Mesenchymal stem cell (in vitro differentiated cells and primary cell): ENCODE measurements around the gene GFOD2.

Experiments used
- DNase-seq: peaks from one replicate; pipeline ENCODE4 v3.0.0-alpha.2; 2013
- H2AFZ ChIP-seq: one replicate; pipeline ENCODE4 v1.6.1; 2013; ENCODE audit warnings: low read depth, mild to moderate bottlenecking, control low read depth, inconsistent platforms, low read length, moderate library complexity
- H2AK5ac ChIP-seq: 2 replicates; pipeline ENCODE4 v1.6.1; 2013; ENCODE audit warnings: low read length, moderate library complexity, mild to moderate bottlenecking, inconsistent platforms; ENCODE audit not compliant: severe bottlenecking
- H2BK120ac ChIP-seq: one replicate; pipeline ENCODE4 v1.6.1; 2013; ENCODE audit warnings: low read depth, mild to moderate bottlenecking, inconsistent platforms, low read length, moderate library complexity
- H2BK12ac ChIP-seq, 2 experiments: one replicate each; pipeline ENCODE4 v1.6.1; 2013; ENCODE audit warnings: inconsistent platforms in 2 of 2, low read length in 2 of 2, mild to moderate bottlenecking in 2 of 2, moderate library complexity in 2 of 2, control low read depth in 1 of 2
- H2BK15ac ChIP-seq: one replicate; pipeline ENCODE4 v1.6.1; 2013; ENCODE audit warnings: mild to moderate bottlenecking, low read depth, inconsistent platforms; ENCODE audit not compliant: poor library complexity, severe bottlenecking
- H2BK5ac ChIP-seq: 2 replicates; pipeline ENCODE4 v1.6.1; 2013; ENCODE audit warnings: low read depth, mild to moderate bottlenecking, low read length, control low read depth, inconsistent platforms; ENCODE audit not compliant: poor library complexity, severe bottlenecking
- H3K14ac ChIP-seq, 2 experiments: one replicate each; pipeline ENCODE4 v1.6.1; 2013; ENCODE audit warnings: inconsistent platforms in 2 of 2, low read length in 2 of 2, control low read depth in 1 of 2, mild to moderate bottlenecking in 1 of 2, moderate library complexity in 1 of 2
- H3K18ac ChIP-seq, 2 experiments: one replicate each; pipeline ENCODE4 v1.6.1; 2013; ENCODE audit warnings: inconsistent platforms in 2 of 2, low read length in 2 of 2, control low read depth in 1 of 2, low read depth in 1 of 2, mild to moderate bottlenecking in 1 of 2
- H3K23ac ChIP-seq, 2 experiments: one replicate each; pipeline ENCODE4 v1.6.1; 2013; ENCODE audit warnings: inconsistent platforms in 2 of 2, low read length in 2 of 2, mild to moderate bottlenecking in 2 of 2, moderate library complexity in 2 of 2, control low read depth in 1 of 2
- H3K27ac ChIP-seq: 2 replicates; pipeline ENCODE4 v1.5.1; 2013; ENCODE audit warnings: mild to moderate bottlenecking, moderate library complexity, low read length, control low read depth, inconsistent platforms; ENCODE audit not compliant: poor library complexity, severe bottlenecking
- H3K27me3 ChIP-seq, 2 experiments: 2 replicates each; pipeline versions ENCODE4 v1.6.1 to v1.7.0; 2013; ENCODE audit warnings: low read length in 2 of 2, mild to moderate bottlenecking in 2 of 2, moderate library complexity in 2 of 2, control low read depth in 1 of 2, inconsistent platforms in 1 of 2; ENCODE audit not compliant: control insufficient read depth in 1 of 2, insufficient read depth in 1 of 2
- H3K36me3 ChIP-seq, 2 experiments: 2 replicates each; pipeline versions ENCODE4 v1.6.1 to v1.7.0; 2013; ENCODE audit warnings: low read length in 2 of 2, control low read depth in 1 of 2, inconsistent platforms in 1 of 2, low read depth in 1 of 2, mild to moderate bottlenecking in 1 of 2; ENCODE audit not compliant: insufficient read depth in 2 of 2, control insufficient read depth in 1 of 2
- H3K4ac ChIP-seq, 2 experiments: one replicate each; pipeline ENCODE4 v1.6.1; 2013; ENCODE audit warnings: inconsistent platforms in 2 of 2, low read length in 2 of 2, mild to moderate bottlenecking in 2 of 2, moderate library complexity in 2 of 2, control low read depth in 1 of 2, low read depth in 1 of 2
- H3K4me1 ChIP-seq: 2 replicates; pipeline ENCODE4 v1.6.1; 2013; ENCODE audit warnings: low read depth, low read length, control low read depth; ENCODE audit not compliant: control insufficient read depth, insufficient read depth
- H3K4me2 ChIP-seq: 2 replicates; pipeline ENCODE4 v1.6.1; 2013; ENCODE audit warnings: low read length, mild to moderate bottlenecking, inconsistent platforms; ENCODE audit not compliant: poor library complexity, severe bottlenecking
- H3K4me3 ChIP-seq, 2 experiments: 2 replicates each; pipeline versions ENCODE4 v1.5.1 to v1.7.0; 2013; ENCODE audit warnings: low read length in 2 of 2, mild to moderate bottlenecking in 2 of 2, control low read depth in 1 of 2, low read depth in 1 of 2; ENCODE audit not compliant: insufficient read depth in 1 of 2
- H3K79me1 ChIP-seq: replicated peaks from 2 replicates; pipeline ENCODE4 v1.6.1; 2013; ENCODE audit warnings: mild to moderate bottlenecking, control low read depth, low read length, inconsistent platforms; ENCODE audit not compliant: poor library complexity, severe bottlenecking
- H3K9ac ChIP-seq: 2 replicates; pipeline ENCODE4 v1.7.0; 2013; ENCODE audit warnings: mild to moderate bottlenecking, low read length, moderate library complexity
- H3K9me3 ChIP-seq: 2 replicates; pipeline ENCODE4 v1.7.0; 2013; ENCODE audit warnings: mild to moderate bottlenecking, low read length; ENCODE audit not compliant: control insufficient read depth
- H4K8ac ChIP-seq: one replicate; pipeline ENCODE4 v1.6.1; 2013; ENCODE audit warnings: inconsistent platforms, mild to moderate bottlenecking, low read length, moderate library complexity
- H4K91ac ChIP-seq: one replicate; pipeline ENCODE4 v1.6.1; 2013; ENCODE audit warnings: mild to moderate bottlenecking, low read length, inconsistent platforms
- WGBS: methylation state at CpG from one replicate; pipeline ENCODE4 v1.1.7; 2013; ENCODE audit warnings: mixed read lengths; 5-methylcytosine and 5-hydroxymethylcytosine counted together

Gene GFOD2

GRCh38 chr16:67664258-67664657, 54.9 kb downstream of the GFOD2 start:
- Histone ChIP-seq H2AFZ (no peak overlapping the region), H3K18ac (no peak overlapping the region), H4K91ac (no peak overlapping the region), H2BK15ac (no peak overlapping the region), H3K27me3 (no peaks in the 10 kb centered on the region), H3K79me1 (peaks cover 6% of the 10 kb centered on the region), H3K4me2 (no peak overlapping the region), H3K27ac (no peak overlapping the region), H3K4ac (no peak overlapping the region), H3K36me3 (peaks cover 25 to 27% of the 10 kb centered on the region in 2 experiments), H3K4me3 (no peak overlapping the region), H2AK5ac (no peak overlapping the region), H3K9ac (no peak overlapping the region), H2BK120ac (no peak overlapping the region), H4K8ac (no peak overlapping the region), H3K14ac (no peak overlapping the region), H2BK5ac (no peak overlapping the region), H3K9me3 (no peaks in the 10 kb centered on the region), H2BK12ac (no peak overlapping the region), H3K23ac (no peak overlapping the region), H3K4me1 (peaks cover 33% of the 10 kb centered on the region)
- DNase-seq, result no peak
- 94% methylated on average over 4 of the region's 4 CpGs for WGBS

- Histone ChIP-seq H2BK5ac (no peak overlapping the region), H4K91ac (no peak overlapping the region), H3K9me3 (no peaks in the 10 kb centered on the region), H3K27ac (no peak overlapping the region), H3K79me1 (peaks cover 9% of the 10 kb centered on the region), H3K4me3 (no peak overlapping the region), H2BK120ac (no peak overlapping the region), H3K27me3 (no peaks in the 10 kb centered on the region), H3K14ac (no peak overlapping the region), H3K4me2 (no peak overlapping the region), H3K9ac (no peak overlapping the region), H2AFZ (no peak overlapping the region), H2BK12ac (no peak overlapping the region), H3K4ac (no peak overlapping the region), H4K8ac (no peak overlapping the region), H2AK5ac (no peak overlapping the region), H2BK15ac (no peak overlapping the region), H3K4me1 (peaks cover 37% of the 10 kb centered on the region), H3K23ac (no peak overlapping the region), H3K36me3 (peaks cover 25 to 29% of the 10 kb centered on the region in 2 experiments), H3K18ac (no peak overlapping the region)
- DNase-seq, result no peak
- 96% methylated on average over 6 of the region's 6 CpGs for WGBS
Measured at GRCh38 chr16:67663877-67664222, 55.3 kb downstream of the GFOD2 start.

DNA sequence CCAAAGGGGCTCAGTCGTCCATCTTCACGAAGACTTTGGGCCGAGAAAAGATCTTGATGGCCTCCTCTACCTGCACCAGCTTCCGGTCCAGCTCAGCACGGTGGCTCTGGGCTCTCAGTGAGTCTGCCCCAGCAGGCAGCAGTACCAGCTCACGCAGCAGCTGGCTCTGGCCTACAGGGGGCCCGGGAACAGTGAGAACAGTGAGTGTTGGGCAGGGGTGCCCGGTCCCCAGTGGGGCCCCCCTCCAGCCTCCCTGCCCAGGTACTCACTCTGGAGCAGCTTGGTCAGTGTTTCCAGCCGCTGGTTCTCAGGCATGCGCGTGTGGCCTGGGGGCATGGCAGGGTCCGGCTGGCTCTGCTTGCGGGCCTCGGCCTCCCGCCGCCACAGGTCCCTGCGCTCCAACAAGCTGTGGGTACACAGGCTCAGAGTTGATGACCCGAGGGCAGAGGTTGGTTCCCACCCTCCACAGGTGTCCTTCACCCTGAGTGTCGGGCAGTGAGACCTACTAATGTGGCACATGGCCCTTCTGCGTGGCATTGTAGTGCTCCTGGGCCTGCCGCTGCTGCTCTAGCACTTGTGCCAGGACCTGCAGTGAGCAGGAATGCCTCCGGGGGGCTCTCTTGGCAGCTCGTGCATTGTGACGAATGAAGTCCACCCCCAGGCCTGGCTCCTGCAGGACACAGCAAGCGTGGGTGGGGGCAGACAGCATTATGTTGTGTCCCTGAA, 55.8 kb downstream of the GFOD2 start:
- H2BK5ac ChIP-seq, result no peak overlapping the region
- no peak overlapping the region for H2BK15ac ChIP-seq
- no peak overlapping the region for H2BK12ac ChIP-seq
- H3K14ac ChIP-seq, result no peak overlapping the region
- no peak overlapping the region for H3K4me2 ChIP-seq
- DNase-seq, result peak; percentile 26
- H4K8ac ChIP-seq, result no peak overlapping the region
- H3K23ac ChIP-seq, result no peak overlapping the region
- H2AK5ac ChIP-seq, result no peak overlapping the region
- peaks cover 25 to 32% of the 10 kb centered on the region in 2 experiments for H3K36me3 ChIP-seq
- no peak overlapping the region for H3K4me3 ChIP-seq
- H3K27ac ChIP-seq, result no peak overlapping the region
- H3K4me1 ChIP-seq, result peaks cover 39% of the 10 kb centered on the region
- no peak overlapping the region for H3K9ac ChIP-seq
- WGBS, result 81% methylated on average over 25 of the region's 25 CpGs
- H3K18ac ChIP-seq, result no peak overlapping the region
- H3K4ac ChIP-seq, result no peak overlapping the region
- no peaks in the 10 kb centered on the region for H3K9me3 ChIP-seq
- no peak overlapping the region for H2AFZ ChIP-seq
- H4K91ac ChIP-seq, result no peak overlapping the region
- H2BK120ac ChIP-seq, result no peak overlapping the region
- H3K79me1 ChIP-seq, result peaks cover 11% of the 10 kb centered on the region
- no peaks in the 10 kb centered on the region for H3K27me3 ChIP-seq

- Histone ChIP-seq H3K4me3 (no peak overlapping the region), H3K36me3 (peaks cover 25 to 39% of the 10 kb centered on the region in 2 experiments), H3K9me3 (no peaks in the 10 kb centered on the region), H3K4me1 (peaks cover 34% of the 10 kb centered on the region), H3K27me3 (no peaks in the 10 kb centered on the region), H4K91ac (no peak overlapping the region), H2BK5ac (no peak overlapping the region), H3K79me1 (peaks cover 11% of the 10 kb centered on the region), H3K18ac (no peak overlapping the region), H2AFZ (no peak overlapping the region), H4K8ac (no peak overlapping the region), H3K4ac (no peak overlapping the region), H2BK12ac (no peak overlapping the region), H3K14ac (no peak overlapping the region), H3K9ac (no peak overlapping the region), H2BK15ac (no peak overlapping the region), H3K27ac (no peak overlapping the region), H2BK120ac (no peak overlapping the region), H2AK5ac (no peak overlapping the region), H3K4me2 (no peak overlapping the region), H3K23ac (no peak overlapping the region)
- no peak for DNase-seq
Measured at GRCh38 chr16:67662653-67663010, 56.5 kb downstream of the GFOD2 start.
